ENCODE results near the gene SGMS1. TPM values are rescaled to one million over a fixed set of nuclear protein-coding genes. Genes with fewer than 3 reads are reported as not detected.

SGMS1 gene
- total and polyA plus RNA-seq, 2 experiments from 2014 or later, result 15.0 to 34.7 TPM

DNA sequence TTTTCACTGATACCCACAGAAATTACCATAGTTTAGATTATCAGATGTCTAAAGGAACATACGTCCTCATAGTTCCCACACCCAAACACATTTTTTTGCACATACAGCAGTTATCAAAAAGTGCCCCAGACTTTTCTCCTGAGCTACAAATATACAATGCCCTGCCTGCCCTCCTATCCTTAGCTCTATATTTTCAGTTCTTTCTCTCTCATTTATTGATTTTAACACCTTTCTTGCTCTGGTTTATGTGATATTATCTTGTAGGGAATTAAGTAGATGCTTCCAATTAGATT, 25.1 kb upstream of the SGMS1 start (continued):
- TF ChIP-seq, protein P1, sequence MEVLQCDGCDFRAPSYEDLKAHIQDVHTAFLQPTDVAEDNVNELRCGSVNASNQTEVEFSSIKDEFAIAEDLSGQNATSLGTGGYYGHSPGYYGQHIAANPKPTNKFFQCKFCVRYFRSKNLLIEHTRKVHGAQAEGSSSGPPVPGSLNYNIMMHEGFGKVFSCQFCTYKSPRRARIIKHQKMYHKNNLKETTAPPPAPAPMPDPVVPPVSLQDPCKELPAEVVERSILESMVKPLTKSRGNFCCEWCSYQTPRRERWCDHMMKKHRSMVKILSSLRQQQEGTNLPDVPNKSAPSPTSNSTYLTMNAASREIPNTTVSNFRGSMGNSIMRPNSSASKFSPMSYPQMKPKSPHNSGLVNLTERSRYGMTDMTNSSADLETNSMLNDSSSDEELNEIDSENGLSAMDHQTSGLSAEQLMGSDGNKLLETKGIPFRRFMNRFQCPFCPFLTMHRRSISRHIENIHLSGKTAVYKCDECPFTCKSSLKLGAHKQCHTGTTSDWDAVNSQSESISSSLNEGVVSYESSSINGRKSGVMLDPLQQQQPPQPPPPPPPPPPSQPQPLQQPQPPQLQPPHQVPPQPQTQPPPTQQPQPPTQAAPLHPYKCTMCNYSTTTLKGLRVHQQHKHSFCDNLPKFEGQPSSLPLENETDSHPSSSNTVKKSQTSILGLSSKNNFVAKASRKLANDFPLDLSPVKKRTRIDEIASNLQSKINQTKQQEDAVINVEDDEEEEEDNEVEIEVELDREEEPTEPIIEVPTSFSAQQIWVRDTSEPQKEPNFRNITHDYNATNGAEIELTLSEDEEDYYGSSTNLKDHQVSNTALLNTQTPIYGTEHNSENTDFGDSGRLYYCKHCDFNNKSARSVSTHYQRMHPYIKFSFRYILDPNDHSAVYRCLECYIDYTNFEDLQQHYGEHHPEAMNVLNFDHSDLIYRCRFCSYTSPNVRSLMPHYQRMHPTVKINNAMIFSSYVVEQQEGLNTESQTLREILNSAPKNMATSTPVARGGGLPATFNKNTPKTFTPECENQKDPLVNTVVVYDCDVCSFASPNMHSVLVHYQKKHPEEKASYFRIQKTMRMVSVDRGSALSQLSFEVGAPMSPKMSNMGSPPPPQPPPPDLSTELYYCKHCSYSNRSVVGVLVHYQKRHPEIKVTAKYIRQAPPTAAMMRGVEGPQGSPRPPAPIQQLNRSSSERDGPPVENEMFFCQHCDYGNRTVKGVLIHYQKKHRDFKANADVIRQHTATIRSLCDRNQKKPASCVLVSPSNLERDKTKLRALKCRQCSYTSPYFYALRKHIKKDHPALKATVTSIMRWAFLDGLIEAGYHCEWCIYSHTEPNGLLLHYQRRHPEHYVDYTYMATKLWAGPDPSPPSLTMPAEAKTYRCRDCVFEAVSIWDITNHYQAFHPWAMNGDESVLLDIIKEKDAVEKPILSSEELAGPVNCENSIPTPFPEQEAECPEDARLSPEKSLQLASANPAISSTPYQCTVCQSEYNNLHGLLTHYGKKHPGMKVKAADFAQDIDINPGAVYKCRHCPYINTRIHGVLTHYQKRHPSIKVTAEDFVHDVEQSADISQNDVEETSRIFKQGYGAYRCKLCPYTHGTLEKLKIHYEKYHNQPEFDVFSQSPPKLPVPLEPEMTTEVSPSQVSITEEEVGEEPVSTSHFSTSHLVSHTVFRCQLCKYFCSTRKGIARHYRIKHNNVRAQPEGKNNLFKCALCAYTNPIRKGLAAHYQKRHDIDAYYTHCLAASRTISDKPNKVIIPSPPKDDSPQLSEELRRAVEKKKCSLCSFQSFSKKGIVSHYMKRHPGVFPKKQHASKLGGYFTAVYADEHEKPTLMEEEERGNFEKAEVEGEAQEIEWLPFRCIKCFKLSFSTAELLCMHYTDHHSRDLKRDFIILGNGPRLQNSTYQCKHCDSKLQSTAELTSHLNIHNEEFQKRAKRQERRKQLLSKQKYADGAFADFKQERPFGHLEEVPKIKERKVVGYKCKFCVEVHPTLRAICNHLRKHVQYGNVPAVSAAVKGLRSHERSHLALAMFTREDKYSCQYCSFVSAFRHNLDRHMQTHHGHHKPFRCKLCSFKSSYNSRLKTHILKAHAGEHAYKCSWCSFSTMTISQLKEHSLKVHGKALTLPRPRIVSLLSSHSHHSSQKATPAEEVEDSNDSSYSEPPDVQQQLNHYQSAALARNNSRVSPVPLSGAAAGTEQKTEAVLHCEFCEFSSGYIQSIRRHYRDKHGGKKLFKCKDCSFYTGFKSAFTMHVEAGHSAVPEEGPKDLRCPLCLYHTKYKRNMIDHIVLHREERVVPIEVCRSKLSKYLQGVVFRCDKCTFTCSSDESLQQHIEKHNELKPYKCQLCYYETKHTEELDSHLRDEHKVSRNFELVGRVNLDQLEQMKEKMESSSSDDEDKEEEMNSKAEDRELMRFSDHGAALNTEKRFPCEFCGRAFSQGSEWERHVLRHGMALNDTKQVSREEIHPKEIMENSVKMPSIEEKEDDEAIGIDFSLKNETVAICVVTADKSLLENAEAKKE (CRISPR knock-in tag; IDR thresholded peaks at IDR 0.05), result no peak
- TF ChIP-seq, protein P2, sequence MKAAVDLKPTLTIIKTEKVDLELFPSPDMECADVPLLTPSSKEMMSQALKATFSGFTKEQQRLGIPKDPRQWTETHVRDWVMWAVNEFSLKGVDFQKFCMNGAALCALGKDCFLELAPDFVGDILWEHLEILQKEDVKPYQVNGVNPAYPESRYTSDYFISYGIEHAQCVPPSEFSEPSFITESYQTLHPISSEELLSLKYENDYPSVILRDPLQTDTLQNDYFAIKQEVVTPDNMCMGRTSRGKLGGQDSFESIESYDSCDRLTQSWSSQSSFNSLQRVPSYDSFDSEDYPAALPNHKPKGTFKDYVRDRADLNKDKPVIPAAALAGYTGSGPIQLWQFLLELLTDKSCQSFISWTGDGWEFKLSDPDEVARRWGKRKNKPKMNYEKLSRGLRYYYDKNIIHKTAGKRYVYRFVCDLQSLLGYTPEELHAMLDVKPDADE (IDR thresholded peaks at IDR 0.05), result no peak
- TF ChIP-seq CREB1 (CRISPR knock-in tag; IDR thresholded peaks at IDR 0.05; ENCODE audit: low read depth) (no peak), REST (IDR thresholded peaks at IDR 0.05; ENCODE audit: unreplicated experiment) (no peak), NANOG (IDR thresholded peaks at IDR 0.05; ENCODE audit: borderline replicate concordance) (no peak), JUNB (IDR thresholded peaks at IDR 0.05; ENCODE audit: unreplicated experiment) (no peak), POLR2AphosphoS5 (IDR thresholded peaks at IDR 0.05; ENCODE audit: low read depth) (no peak), ZNF331 (CRISPR knock-in tag; IDR thresholded peaks at IDR 0.05; ENCODE audit: low read depth) (no peak), STAT1 (IDR thresholded peaks at IDR 0.05; ENCODE audit: unreplicated experiment) (no peak)
